HUES48 (cell line): ENCODE results near the gene DBI.

Experiments
- H3K27ac ChIP-seq: one replicate; pipeline ENCODE4 v1.7.0; 2013; ENCODE audit warnings: low read depth, low read length, inconsistent platforms
- H3K27me3 ChIP-seq: 2 replicates; pipeline ENCODE4 v1.6.1; 2013; ENCODE audit warnings: mild to moderate bottlenecking, low read length; ENCODE audit not compliant: control insufficient read depth, insufficient read depth
- H3K36me3 ChIP-seq: 2 replicates; pipeline ENCODE4 v1.6.1; 2013; ENCODE audit warnings: low read length; ENCODE audit not compliant: control insufficient read depth, insufficient read depth
- H3K4me1 ChIP-seq: 2 replicates; pipeline ENCODE4 v1.6.1; 2013; ENCODE audit warnings: mild to moderate bottlenecking, low read length; ENCODE audit not compliant: control insufficient read depth, insufficient read depth
- H3K4me3 ChIP-seq: 2 replicates; pipeline ENCODE4 v1.5.1; 2013; ENCODE audit warnings: mild to moderate bottlenecking, low read depth, low read length
- H3K9ac ChIP-seq: 2 replicates; pipeline ENCODE4 v1.6.1; 2013; ENCODE audit warnings: mild to moderate bottlenecking, low read depth, low read length, moderate library complexity
- H3K9me3 ChIP-seq: 2 replicates; pipeline ENCODE4 v1.6.1; 2013; ENCODE audit warnings: low read length; ENCODE audit not compliant: control insufficient read depth, insufficient read depth

The DBI gene

GRCh38 chr2:119366649-119367471 lies at the start of gene DBI, which contains the start of gene C2orf76:
TSS of gene DBI (plus strand) at chr2:119366977. CDS start at chr2:119367052, 75 bp downstream.
TSS of gene C2orf76 (minus strand) at chr2:119366834. CDS start at chr2:119339959, 26,875 bp downstream.
- Histone ChIP-seq H3K9me3 (no peaks in the 10 kb centered on the region), H3K4me1 (peaks cover 16% of the 10 kb centered on the region), H3K27me3 (no peaks in the 10 kb centered on the region), H3K9ac (peak within 1 kb of the TSS; percentile 43), H3K4me3 (peak within 1 kb of the TSS; percentile 80), H3K27ac (peak within 1 kb of the TSS; percentile 82), H3K36me3 (peaks cover 36% of the 10 kb centered on the region)

GRCh38 chr2:119317554-119317953 lies 49.2 kb upstream of the DBI start:
- Histone ChIP-seq H3K4me1 (no peaks in the 10 kb centered on the region), H3K27me3 (no peaks in the 10 kb centered on the region), H3K9ac (no peak overlapping the region), H3K4me3 (no peak overlapping the region), H3K36me3 (no peaks in the 10 kb centered on the region), H3K27ac (no peak overlapping the region), H3K9me3 (no peaks in the 10 kb centered on the region)

- Histone ChIP-seq H3K27me3 (no peaks in the 10 kb centered on the region), H3K4me1 (no peaks in the 10 kb centered on the region), H3K9ac (no peak overlapping the region), H3K27ac (no peak overlapping the region), H3K9me3 (no peaks in the 10 kb centered on the region), H3K4me3 (no peak overlapping the region), H3K36me3 (no peaks in the 10 kb centered on the region)
These were observed 47.2 kb upstream of the DBI start for GRCh38 chr2:119319593-119319992.

- H3K27ac ChIP-seq, result no peak overlapping the region
- H3K4me1 ChIP-seq, result no peaks in the 10 kb centered on the region
- H3K4me3 ChIP-seq, result no peak overlapping the region
- H3K36me3 ChIP-seq, result no peaks in the 10 kb centered on the region
- H3K9me3 ChIP-seq, result no peaks in the 10 kb centered on the region
- H3K27me3 ChIP-seq, result no peaks in the 10 kb centered on the region
- no peak overlapping the region for H3K9ac ChIP-seq
These were observed 43.3 kb upstream of the DBI start for GRCh38 chr2:119323459-119323858.

GRCh38 chr2:119324685-119325270 lies 42.0 kb upstream of the DBI start:
- H3K4me3 ChIP-seq, result no peak overlapping the region
- H3K27ac ChIP-seq, result no peak overlapping the region
- H3K27me3 ChIP-seq, result no peaks in the 10 kb centered on the region
- H3K9ac ChIP-seq, result no peak overlapping the region
- H3K9me3 ChIP-seq, result no peaks in the 10 kb centered on the region
- H3K36me3 ChIP-seq, result no peaks in the 10 kb centered on the region
- H3K4me1 ChIP-seq, result no peaks in the 10 kb centered on the region

- Histone ChIP-seq H3K27ac (no peak overlapping the region), H3K36me3 (no peaks in the 10 kb centered on the region), H3K4me1 (no peaks in the 10 kb centered on the region), H3K27me3 (no peaks in the 10 kb centered on the region), H3K4me3 (no peak overlapping the region), H3K9ac (no peak overlapping the region), H3K9me3 (no peaks in the 10 kb centered on the region)
These were observed 39.8 kb upstream of the DBI start for GRCh38 chr2:119326938-119327337.

GRCh38 chr2:119327431-119327830 lies 39.3 kb upstream of the DBI start:
- no peak overlapping the region for H3K4me3 ChIP-seq
- no peaks in the 10 kb centered on the region for H3K9me3 ChIP-seq
- no peaks in the 10 kb centered on the region for H3K36me3 ChIP-seq
- no peaks in the 10 kb centered on the region for H3K27me3 ChIP-seq
- H3K4me1 ChIP-seq, result no peaks in the 10 kb centered on the region
- no peak overlapping the region for H3K9ac ChIP-seq
- no peak overlapping the region for H3K27ac ChIP-seq

- Histone ChIP-seq H3K36me3 (no peaks in the 10 kb centered on the region), H3K27ac (no peak overlapping the region), H3K9ac (no peak overlapping the region), H3K27me3 (no peaks in the 10 kb centered on the region), H3K4me1 (no peaks in the 10 kb centered on the region), H3K4me3 (no peak overlapping the region), H3K9me3 (no peaks in the 10 kb centered on the region)
These were observed 33.8 kb upstream of the DBI start for GRCh38 chr2:119332953-119333352.

- no peak overlapping the region for H3K9ac ChIP-seq
- no peaks in the 10 kb centered on the region for H3K36me3 ChIP-seq
- no peak overlapping the region for H3K27ac ChIP-seq
- no peaks in the 10 kb centered on the region for H3K27me3 ChIP-seq
- H3K9me3 ChIP-seq, result no peaks in the 10 kb centered on the region
- H3K4me3 ChIP-seq, result no peak overlapping the region
- no peaks in the 10 kb centered on the region for H3K4me1 ChIP-seq
These were observed 33.4 kb upstream of the DBI start for GRCh38 chr2:119333360-119333759.

- Histone ChIP-seq H3K4me3 (no peak overlapping the region), H3K27ac (no peak overlapping the region), H3K9ac (no peak overlapping the region), H3K4me1 (no peaks in the 10 kb centered on the region), H3K27me3 (no peaks in the 10 kb centered on the region), H3K36me3 (no peaks in the 10 kb centered on the region), H3K9me3 (no peaks in the 10 kb centered on the region)
These were observed 32.9 kb upstream of the DBI start for GRCh38 chr2:119333833-119334232.

- Histone ChIP-seq H3K27ac (no peak overlapping the region), H3K27me3 (no peaks in the 10 kb centered on the region), H3K4me3 (no peak overlapping the region), H3K4me1 (no peaks in the 10 kb centered on the region), H3K9ac (no peak overlapping the region), H3K36me3 (no peaks in the 10 kb centered on the region), H3K9me3 (no peaks in the 10 kb centered on the region)
These were observed 29.0 kb upstream of the DBI start for GRCh38 chr2:119337749-119338148.
